PFSK-1 (cell line): ENCODE results near the gene GSDME.

Source experiments
- POLR2AphosphoS5 ChIP-seq: IDR thresholded peaks from 2 replicates; pipeline ENCODE4 v1.6.1; 2012; ENCODE audit warnings: low read depth, mild to moderate bottlenecking, control low read depth, low read length, moderate library complexity
- SIN3A ChIP-seq: IDR thresholded peaks from 2 replicates; pipeline ENCODE4 v1.6.1; 2012; ENCODE audit warnings: mild to moderate bottlenecking, low read length, moderate library complexity, borderline replicate concordance; ENCODE audit not compliant: insufficient read depth
- TF ChIP-seq, protein P1 (sequence below), 2 experiments: IDR thresholded peaks; 2 replicates each; pipeline versions ENCODE4 v1.6.1 to v1.8.0; 2011 to 2012; ENCODE audit warnings: low read depth in 2 of 2, low read length in 2 of 2, control low read depth in 1 of 2, inconsistent platforms in 1 of 2, mild to moderate bottlenecking in 1 of 2, moderate library complexity in 1 of 2; ENCODE audit not compliant: insufficient read depth in 1 of 2

- TF ChIP-seq, protein P1, sequence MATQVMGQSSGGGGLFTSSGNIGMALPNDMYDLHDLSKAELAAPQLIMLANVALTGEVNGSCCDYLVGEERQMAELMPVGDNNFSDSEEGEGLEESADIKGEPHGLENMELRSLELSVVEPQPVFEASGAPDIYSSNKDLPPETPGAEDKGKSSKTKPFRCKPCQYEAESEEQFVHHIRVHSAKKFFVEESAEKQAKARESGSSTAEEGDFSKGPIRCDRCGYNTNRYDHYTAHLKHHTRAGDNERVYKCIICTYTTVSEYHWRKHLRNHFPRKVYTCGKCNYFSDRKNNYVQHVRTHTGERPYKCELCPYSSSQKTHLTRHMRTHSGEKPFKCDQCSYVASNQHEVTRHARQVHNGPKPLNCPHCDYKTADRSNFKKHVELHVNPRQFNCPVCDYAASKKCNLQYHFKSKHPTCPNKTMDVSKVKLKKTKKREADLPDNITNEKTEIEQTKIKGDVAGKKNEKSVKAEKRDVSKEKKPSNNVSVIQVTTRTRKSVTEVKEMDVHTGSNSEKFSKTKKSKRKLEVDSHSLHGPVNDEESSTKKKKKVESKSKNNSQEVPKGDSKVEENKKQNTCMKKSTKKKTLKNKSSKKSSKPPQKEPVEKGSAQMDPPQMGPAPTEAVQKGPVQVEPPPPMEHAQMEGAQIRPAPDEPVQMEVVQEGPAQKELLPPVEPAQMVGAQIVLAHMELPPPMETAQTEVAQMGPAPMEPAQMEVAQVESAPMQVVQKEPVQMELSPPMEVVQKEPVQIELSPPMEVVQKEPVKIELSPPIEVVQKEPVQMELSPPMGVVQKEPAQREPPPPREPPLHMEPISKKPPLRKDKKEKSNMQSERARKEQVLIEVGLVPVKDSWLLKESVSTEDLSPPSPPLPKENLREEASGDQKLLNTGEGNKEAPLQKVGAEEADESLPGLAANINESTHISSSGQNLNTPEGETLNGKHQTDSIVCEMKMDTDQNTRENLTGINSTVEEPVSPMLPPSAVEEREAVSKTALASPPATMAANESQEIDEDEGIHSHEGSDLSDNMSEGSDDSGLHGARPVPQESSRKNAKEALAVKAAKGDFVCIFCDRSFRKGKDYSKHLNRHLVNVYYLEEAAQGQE (IDR thresholded peaks at IDR 0.05; ENCODE audit: insufficient read depth in 1 of 2, low read depth in 2 of 2, low read length in 2 of 2): no peak
- no peak for TF ChIP-seq SIN3A
- TF ChIP-seq POLR2AphosphoS5: no peak
Measured at GRCh38 chr7:24777806-24778205, 20.5 kb upstream of the GSDME start.
